ENCODE data around the gene CLSTN2.

DNA sequence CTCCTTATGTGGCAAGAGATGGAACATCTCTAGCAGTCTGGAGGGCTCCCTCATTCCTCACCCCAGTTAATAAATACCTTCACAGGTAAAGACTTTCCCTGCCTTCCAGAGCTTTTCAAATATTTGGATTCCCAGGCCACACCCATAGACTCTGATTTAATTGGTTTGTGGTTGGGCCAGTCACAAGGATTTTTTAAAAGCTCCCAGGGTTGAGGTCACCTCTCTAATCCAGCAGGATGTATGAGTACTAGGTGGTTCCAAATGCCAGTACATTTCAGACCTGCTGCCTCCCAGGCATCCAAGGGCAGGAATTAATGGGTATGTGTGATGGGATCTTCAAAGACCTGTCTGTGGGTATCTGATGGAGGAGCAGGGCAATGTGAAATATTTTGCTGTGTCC is 312.8 kb downstream of the CLSTN2 start:
- TF ChIP-seq POLR2A (IDR thresholded peaks at IDR 0.05) (no peak), EP300 (IDR thresholded peaks at IDR 0.05) (no peak)
- TF ChIP-seq, protein P1, sequence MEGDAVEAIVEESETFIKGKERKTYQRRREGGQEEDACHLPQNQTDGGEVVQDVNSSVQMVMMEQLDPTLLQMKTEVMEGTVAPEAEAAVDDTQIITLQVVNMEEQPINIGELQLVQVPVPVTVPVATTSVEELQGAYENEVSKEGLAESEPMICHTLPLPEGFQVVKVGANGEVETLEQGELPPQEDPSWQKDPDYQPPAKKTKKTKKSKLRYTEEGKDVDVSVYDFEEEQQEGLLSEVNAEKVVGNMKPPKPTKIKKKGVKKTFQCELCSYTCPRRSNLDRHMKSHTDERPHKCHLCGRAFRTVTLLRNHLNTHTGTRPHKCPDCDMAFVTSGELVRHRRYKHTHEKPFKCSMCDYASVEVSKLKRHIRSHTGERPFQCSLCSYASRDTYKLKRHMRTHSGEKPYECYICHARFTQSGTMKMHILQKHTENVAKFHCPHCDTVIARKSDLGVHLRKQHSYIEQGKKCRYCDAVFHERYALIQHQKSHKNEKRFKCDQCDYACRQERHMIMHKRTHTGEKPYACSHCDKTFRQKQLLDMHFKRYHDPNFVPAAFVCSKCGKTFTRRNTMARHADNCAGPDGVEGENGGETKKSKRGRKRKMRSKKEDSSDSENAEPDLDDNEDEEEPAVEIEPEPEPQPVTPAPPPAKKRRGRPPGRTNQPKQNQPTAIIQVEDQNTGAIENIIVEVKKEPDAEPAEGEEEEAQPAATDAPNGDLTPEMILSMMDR (IDR thresholded peaks at IDR 0.05): no peak
